T-helper 1 cell treated with Interleukin-12 subunit alpha and Interleukin-12 subunit beta and Interleukin-4 antibody, amounts not matched to agents 30 μg/mL and 1 μg/mL, for 36 hours (primary cell): ENCODE data around the gene SMPX.

Experiments used
- H3K27ac Mint-ChIP-seq: one replicate; pipeline ENCODE4 v1.8.0; 2021; ENCODE audit warnings: mild to moderate bottlenecking, mixed read lengths
- H3K27me3 Mint-ChIP-seq: one replicate; pipeline ENCODE4 v1.8.0; 2021; ENCODE audit warnings: low read depth, mixed read lengths
- H3K36me3 Mint-ChIP-seq: one replicate; pipeline ENCODE4 v1.8.0; 2021; ENCODE audit warnings: low read depth, mixed read lengths
- H3K4me1 Mint-ChIP-seq: one replicate; pipeline ENCODE4 v1.8.0; 2021; ENCODE audit warnings: low read depth, mixed read lengths
- H3K4me3 Mint-ChIP-seq: one replicate; pipeline ENCODE4 v1.8.0; 2021; ENCODE audit warnings: mild to moderate bottlenecking, moderate library complexity, mixed read lengths
- H3K9me3 Mint-ChIP-seq: one replicate; pipeline ENCODE4 v1.8.0; 2021; ENCODE audit warnings: mixed read lengths

Gene SMPX

GRCh38 chrX:21662761-21663160 is 95.2 kb downstream of the SMPX start:
- Mint-ChIP-seq H3K27ac (no peak overlapping the region), H3K4me3 (no peak overlapping the region), H3K4me1 (peaks cover 2% of the 10 kb centered on the region), H3K27me3 (peaks cover 14% of the 10 kb centered on the region), H3K9me3 (no peaks in the 10 kb centered on the region), H3K36me3 (no peaks in the 10 kb centered on the region)

DNA sequence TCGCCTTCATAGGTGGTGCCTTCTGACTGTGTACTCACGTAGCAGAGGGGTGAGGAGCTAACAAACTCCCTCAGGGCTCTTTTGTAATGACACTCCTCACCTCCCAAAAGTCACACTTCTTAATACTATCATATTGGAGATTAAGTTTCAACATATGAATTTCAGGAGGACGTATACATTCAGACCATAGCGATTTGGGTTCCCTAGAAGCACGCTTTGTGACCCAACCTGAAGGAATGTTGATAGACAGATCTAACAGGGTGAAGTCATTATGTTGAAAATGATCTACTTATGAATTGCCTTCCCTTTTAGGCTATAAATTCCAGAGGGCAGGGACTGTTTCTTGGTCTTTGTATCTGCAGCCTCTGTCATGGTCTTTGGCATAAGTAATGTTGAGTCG is 96.6 kb downstream of the SMPX start:
- peaks cover 14% of the 10 kb centered on the region for H3K27me3 Mint-ChIP-seq
- H3K4me3 Mint-ChIP-seq: no peak overlapping the region
- no peaks in the 10 kb centered on the region for H3K36me3 Mint-ChIP-seq
- H3K27ac Mint-ChIP-seq: no peak overlapping the region
- H3K9me3 Mint-ChIP-seq: no peaks in the 10 kb centered on the region
- peaks cover 2% of the 10 kb centered on the region for H3K4me1 Mint-ChIP-seq

GRCh38 chrX:21660156-21660555 is 97.8 kb downstream of the SMPX start:
- Mint-ChIP-seq H3K4me3 (no peak overlapping the region), H3K4me1 (peaks cover 2% of the 10 kb centered on the region), H3K27ac (no peak overlapping the region), H3K9me3 (no peaks in the 10 kb centered on the region), H3K36me3 (no peaks in the 10 kb centered on the region), H3K27me3 (peaks cover 14% of the 10 kb centered on the region)

DNA sequence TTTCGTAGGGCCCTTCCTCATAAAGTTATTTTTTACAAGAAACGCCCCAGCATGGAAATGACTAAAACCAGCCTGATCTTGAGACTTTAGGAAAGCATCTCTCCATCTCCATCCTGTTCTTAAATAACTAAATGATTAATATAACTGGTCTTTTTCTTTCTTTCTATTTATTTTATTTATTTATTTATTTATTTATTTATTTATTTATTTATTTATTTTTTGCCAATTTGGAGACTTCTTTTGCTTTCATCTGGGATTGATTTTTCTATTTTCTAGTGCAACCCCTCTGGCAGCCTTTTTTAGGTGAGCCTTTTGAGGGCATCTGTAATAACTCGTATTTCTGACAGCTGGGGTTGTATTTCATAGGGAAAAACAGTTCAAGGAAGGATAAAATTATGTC is 98.6 kb downstream of the SMPX start:
- Mint-ChIP-seq H3K9me3 (no peaks in the 10 kb centered on the region), H3K27me3 (peaks cover 11% of the 10 kb centered on the region), H3K27ac (no peak overlapping the region), H3K36me3 (no peaks in the 10 kb centered on the region), H3K4me1 (peaks cover 2% of the 10 kb centered on the region), H3K4me3 (peak overlapping the region; percentile 42)

DNA sequence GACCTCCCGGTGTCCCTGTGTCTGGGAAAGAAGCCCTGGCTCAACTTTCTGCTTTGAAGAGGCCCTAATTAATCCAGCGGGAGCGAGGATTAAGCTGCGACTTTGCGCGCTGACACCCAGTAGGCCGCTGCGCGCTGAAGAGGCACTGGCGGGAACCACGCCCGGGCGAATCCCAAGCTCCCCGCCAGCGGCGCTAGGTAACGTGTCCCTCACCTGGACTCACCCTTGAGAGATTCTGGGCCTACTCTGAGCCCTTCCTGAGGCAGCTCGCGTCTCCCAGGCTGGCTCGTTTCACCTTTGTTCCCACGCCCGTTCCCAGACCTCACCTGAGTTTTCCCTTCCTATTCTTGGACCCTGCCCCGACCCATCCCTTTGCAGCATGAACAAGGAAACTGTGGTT is 99.2 kb downstream of the SMPX start:
- no peak overlapping the region for H3K4me3 Mint-ChIP-seq

DNA sequence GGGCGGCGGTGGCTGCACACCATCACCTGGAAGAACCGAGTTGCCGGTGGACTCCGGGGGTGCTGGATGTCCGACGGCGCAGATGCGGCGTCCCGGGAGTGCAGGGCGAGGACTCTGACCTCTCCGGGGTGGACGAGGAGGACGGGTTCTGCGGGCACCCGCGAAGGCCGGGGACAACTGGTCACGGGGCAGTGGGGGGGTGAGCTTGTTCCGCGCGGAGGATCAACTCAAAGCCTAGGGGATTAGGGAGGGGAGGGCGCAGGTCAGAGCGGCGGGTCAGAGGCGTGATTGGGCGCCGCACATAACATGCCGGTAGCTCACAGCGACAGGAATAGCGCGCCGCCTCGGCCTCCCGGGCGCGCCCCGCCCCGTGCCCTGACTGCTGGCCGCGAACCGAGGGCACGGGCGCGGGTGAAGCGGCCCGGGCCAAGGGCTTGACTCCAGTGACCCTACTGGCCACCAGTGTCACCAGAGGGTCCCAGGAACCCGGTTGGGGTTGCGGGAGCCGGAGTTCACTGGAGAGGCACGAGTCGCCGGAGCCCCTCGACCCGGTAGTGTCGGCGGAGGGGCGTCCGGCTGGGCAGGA is 99.7 kb downstream of the SMPX start, which contains the start of gene KLHL34:
TSS of gene KLHL34 (minus strand) at position 179 of the 586 bp plus-strand sequence. CDS start 542 bp downstream, outside the sequence.
- Mint-ChIP-seq H3K27ac (peak within 1 kb of the TSS; percentile 26), H3K4me1 (peaks cover 2% of the 10 kb centered on the region)

More for the DNA sequence above, 99.2 kb downstream of the SMPX start:
- peaks cover 9% of the 10 kb centered on the region for H3K27me3 Mint-ChIP-seq
- no peaks in the 10 kb centered on the region for H3K36me3 Mint-ChIP-seq
- no peaks in the 10 kb centered on the region for H3K9me3 Mint-ChIP-seq
- H3K4me1 Mint-ChIP-seq: peaks cover 2% of the 10 kb centered on the region
- no peak overlapping the region for H3K27ac Mint-ChIP-seq

DNA sequence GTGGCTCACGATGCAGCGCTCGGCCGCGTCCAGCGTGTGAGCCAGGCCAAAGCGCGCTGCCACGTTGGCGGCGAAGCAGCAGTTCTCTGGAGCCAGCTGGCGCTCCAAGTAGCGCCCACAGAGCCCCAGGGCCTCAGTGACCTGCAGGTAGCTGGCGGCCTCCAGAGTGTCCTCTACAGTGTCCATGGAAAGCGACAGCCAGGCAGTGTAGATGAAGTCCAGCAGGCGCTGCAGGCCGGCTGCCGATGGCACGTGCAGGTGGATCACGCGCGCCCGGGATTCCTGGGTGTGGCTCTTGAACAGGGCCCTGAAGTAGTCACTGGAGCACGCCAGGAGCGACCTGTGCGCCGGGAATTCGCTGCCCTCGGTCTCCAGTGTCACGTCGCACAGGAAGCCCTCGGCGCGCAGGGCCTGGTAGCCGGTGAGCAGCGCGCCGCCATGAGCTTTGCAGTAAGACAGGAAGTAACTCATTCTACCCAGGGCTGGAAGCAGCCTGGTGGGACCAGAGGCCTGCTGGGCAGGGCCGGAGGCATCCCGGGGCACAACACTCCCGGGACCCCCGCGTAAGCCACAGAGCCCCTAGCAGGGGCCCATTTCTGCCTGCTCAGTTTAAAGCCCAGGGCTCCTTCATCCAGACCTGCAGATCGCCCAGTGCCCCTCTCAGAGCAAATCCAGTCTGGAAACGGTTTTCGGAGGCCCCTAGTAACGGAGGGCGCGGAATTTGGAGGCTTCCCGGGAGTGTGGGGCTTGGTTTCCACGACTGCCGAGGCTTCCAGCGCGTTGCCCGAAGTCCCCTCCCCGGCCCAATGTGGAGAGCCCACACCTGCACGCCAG is 100.4 kb downstream of the SMPX start:
- peaks cover 8% of the 10 kb centered on the region for H3K27me3 Mint-ChIP-seq
- no peaks in the 10 kb centered on the region for H3K36me3 Mint-ChIP-seq
- peaks cover 2% of the 10 kb centered on the region for H3K4me1 Mint-ChIP-seq
- no peaks in the 10 kb centered on the region for H3K9me3 Mint-ChIP-seq
- H3K4me3 Mint-ChIP-seq: peak overlapping the region; percentile 28
- H3K27ac Mint-ChIP-seq: peak overlapping the region; percentile 26

More for the DNA sequence above, 99.7 kb downstream of the SMPX start, which contains the start of gene KLHL34:
- no peaks in the 10 kb centered on the region for H3K36me3 Mint-ChIP-seq
- H3K27me3 Mint-ChIP-seq: peaks cover 8% of the 10 kb centered on the region
- H3K9me3 Mint-ChIP-seq: no peaks in the 10 kb centered on the region
- peak within 1 kb of the TSS; percentile 42 for H3K4me3 Mint-ChIP-seq

DNA sequence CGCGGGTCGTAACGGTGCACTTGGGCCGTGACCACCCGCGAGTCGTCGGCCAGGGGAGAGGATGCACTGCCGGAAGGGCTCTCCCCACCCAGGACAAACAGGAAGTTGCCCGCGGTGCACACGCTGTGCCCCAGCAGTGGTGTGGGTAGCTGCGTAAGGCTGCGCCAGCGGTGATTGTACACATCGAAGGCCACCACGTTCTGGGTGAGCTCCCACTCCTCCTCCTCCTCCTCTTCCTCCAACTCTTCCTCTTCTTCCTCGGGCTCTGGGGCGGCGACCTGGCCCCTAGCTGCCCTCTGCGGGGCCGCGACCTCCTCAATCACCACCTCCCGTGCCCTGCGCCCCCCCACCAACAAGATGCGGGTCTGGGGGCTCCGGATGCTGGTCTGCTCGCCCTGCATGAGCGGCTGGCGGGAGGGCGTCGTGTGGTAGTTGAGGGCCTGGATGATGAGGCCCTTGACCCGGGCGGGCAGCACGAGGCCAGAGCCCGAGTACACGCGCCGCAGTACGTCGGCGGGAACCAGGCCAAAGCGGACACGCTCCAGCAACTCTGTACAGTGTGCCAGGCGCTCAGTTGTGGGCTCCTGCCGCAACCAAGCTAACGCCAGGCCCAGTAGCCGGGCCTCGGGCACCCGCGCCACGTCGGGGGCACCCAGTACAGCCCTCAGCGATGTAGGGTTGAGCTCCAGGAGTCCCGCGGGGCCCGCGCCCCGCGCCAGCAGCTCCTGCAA is 101.2 kb downstream of the SMPX start:
- no peak overlapping the region for H3K27ac Mint-ChIP-seq
- no peaks in the 10 kb centered on the region for H3K36me3 Mint-ChIP-seq
- no peak overlapping the region for H3K4me3 Mint-ChIP-seq
- H3K4me1 Mint-ChIP-seq: peaks cover 2% of the 10 kb centered on the region
- no peaks in the 10 kb centered on the region for H3K9me3 Mint-ChIP-seq
- H3K27me3 Mint-ChIP-seq: peaks cover 8% of the 10 kb centered on the region
